Measurements from ENCODE around the gene LIN7C. TPM values are rescaled to one million over a fixed set of nuclear protein-coding genes. Genes with fewer than 3 reads are reported as not detected.

LIN7C gene
- polyA plus RNA-seq, 3 donors, result 7.3 to 24.0 (median 18.9) TPM

- TF ChIP-seq CTCF (IDR thresholded peaks at IDR 0.05), result no peak
- Histone ChIP-seq H3K9me3 (replicated peaks in 1 of 2; ENCODE audit: control insufficient read depth in 1 of 2, insufficient read depth in 1 of 2, low read length in 2 of 2) (no peaks in the 10 kb centered on the region), H3K27me3 (ENCODE audit: control insufficient read depth in 2 of 2, insufficient read depth in 2 of 2, low read length in 2 of 2) (no peaks in the 10 kb centered on the region), H3K4me1 (ENCODE audit: control insufficient read depth in 1 of 2, insufficient read depth in 2 of 2, low read length in 2 of 2) (peaks cover 16 to 21% of the 10 kb centered on the region in 2 donors), H3K27ac (ENCODE audit: low read depth in 1 of 2, low read length in 2 of 2) (no peak overlapping the region), H3K4me2 (replicated peaks; ENCODE audit: extremely low read depth, low read length, poor library complexity, severe bottlenecking) (no peak overlapping the region), H3K36me3 (replicated peaks in 1 of 2; ENCODE audit: control insufficient read depth in 1 of 2, insufficient read depth in 2 of 2, low read length in 2 of 2) (no peaks in the 10 kb centered on the region), H4K20me1 (ENCODE audit: insufficient read depth, low read length) (no peaks in the 10 kb centered on the region), H2AFZ (ENCODE audit: insufficient read depth, low read depth, low read length, poor library complexity, severe bottlenecking) (no peak overlapping the region), H3K9ac (ENCODE audit: insufficient read depth, low read length, poor library complexity, severe bottlenecking) (no peak overlapping the region), H3K79me2 (ENCODE audit: insufficient read depth, low read length) (no peaks in the 10 kb centered on the region), H3K4me3 (replicated peaks in 1 of 3; ENCODE audit: low read depth in 2 of 3, low read length in 3 of 3) (no peak overlapping the region)
- Mint-ChIP-seq H3K27ac (no peak overlapping the region), H3K4me3 (no peak overlapping the region), H3K4me1 (peaks cover 8% of the 10 kb centered on the region), H3K27me3 (ENCODE audit: low read depth in 3 of 3) (no peaks in the 10 kb centered on the region), H3K36me3 (no peaks in the 10 kb centered on the region), H3K9me3 (no peaks in the 10 kb centered on the region)
- intact Hi-C loops (cut with micrococcal nuclease), result no loop called here
- WGBS (ENCODE audit: insufficient coverage), result 93% methylated on average over 2 of the region's 5 CpGs
- no peak for DNase-seq
These were observed 46.2 kb downstream of the LIN7C start for GRCh38 chr11:27460158-27460978.

GRCh38 chr11:27459191-27459590 lies 47.4 kb downstream of the LIN7C start:
- intact Hi-C loops (cut with micrococcal nuclease), result no loop called here

More at GRCh38 chr11:27459191-27459590, 47.4 kb downstream of the LIN7C start:
- Histone ChIP-seq H4K20me1 (ENCODE audit: insufficient read depth, low read length) (no peaks in the 10 kb centered on the region), H3K79me2 (ENCODE audit: insufficient read depth, low read length) (no peaks in the 10 kb centered on the region), H3K27ac (ENCODE audit: low read depth in 1 of 2, low read length in 2 of 2) (no peak overlapping the region), H3K27me3 (ENCODE audit: control insufficient read depth in 2 of 2, insufficient read depth in 2 of 2, low read length in 2 of 2) (no peaks in the 10 kb centered on the region), H3K9ac (ENCODE audit: insufficient read depth, low read length, poor library complexity, severe bottlenecking) (no peak overlapping the region), H3K4me3 (replicated peaks in 1 of 3; ENCODE audit: low read depth in 2 of 3, low read length in 3 of 3) (no peak overlapping the region), H3K9me3 (replicated peaks in 1 of 2; ENCODE audit: control insufficient read depth in 1 of 2, insufficient read depth in 1 of 2, low read length in 2 of 2) (no peaks in the 10 kb centered on the region), H3K4me2 (replicated peaks; ENCODE audit: extremely low read depth, low read length, poor library complexity, severe bottlenecking) (no peak overlapping the region), H3K36me3 (replicated peaks in 1 of 2; ENCODE audit: control insufficient read depth in 1 of 2, insufficient read depth in 2 of 2, low read length in 2 of 2) (no peaks in the 10 kb centered on the region), H3K4me1 (ENCODE audit: control insufficient read depth in 1 of 2, insufficient read depth in 2 of 2, low read length in 2 of 2) (peaks cover 15 to 21% of the 10 kb centered on the region in 2 donors), H2AFZ (ENCODE audit: insufficient read depth, low read depth, low read length, poor library complexity, severe bottlenecking) (no peak overlapping the region)
- Mint-ChIP-seq H3K9me3 (peaks cover 0 to 1% (median 0%) of the 10 kb centered on the region in 7 donors), H3K4me1 (peaks cover 8% of the 10 kb centered on the region), H3K27ac (no peak overlapping the region), H3K4me3 (no peak overlapping the region), H3K27me3 (ENCODE audit: low read depth in 3 of 3) (no peaks in the 10 kb centered on the region), H3K36me3 (no peaks in the 10 kb centered on the region)
- 100% methylated on average over 2 of the region's 6 CpGs for WGBS (ENCODE audit: insufficient coverage)
- DNase-seq, result no peak
- TF ChIP-seq CTCF (IDR thresholded peaks at IDR 0.05), result no peak
